HTERT RPE-1 (cell line): ENCODE results near the gene TUFM.
"Not testable (repeated sequence)": the region's sequence is repeated elsewhere in the genome, so short reads cannot be mapped to it uniquely, and the experiment has no call there.

Experiments
- in situ Hi-C: fragments of 300-500 bp; cut with MboI; formaldehyde crosslinking; loops from 4 replicates; pipeline ENCODE4 v1.14.3; 2020; ENCODE audit warnings: low sequenced_read_pairs

TUFM gene

DNA sequence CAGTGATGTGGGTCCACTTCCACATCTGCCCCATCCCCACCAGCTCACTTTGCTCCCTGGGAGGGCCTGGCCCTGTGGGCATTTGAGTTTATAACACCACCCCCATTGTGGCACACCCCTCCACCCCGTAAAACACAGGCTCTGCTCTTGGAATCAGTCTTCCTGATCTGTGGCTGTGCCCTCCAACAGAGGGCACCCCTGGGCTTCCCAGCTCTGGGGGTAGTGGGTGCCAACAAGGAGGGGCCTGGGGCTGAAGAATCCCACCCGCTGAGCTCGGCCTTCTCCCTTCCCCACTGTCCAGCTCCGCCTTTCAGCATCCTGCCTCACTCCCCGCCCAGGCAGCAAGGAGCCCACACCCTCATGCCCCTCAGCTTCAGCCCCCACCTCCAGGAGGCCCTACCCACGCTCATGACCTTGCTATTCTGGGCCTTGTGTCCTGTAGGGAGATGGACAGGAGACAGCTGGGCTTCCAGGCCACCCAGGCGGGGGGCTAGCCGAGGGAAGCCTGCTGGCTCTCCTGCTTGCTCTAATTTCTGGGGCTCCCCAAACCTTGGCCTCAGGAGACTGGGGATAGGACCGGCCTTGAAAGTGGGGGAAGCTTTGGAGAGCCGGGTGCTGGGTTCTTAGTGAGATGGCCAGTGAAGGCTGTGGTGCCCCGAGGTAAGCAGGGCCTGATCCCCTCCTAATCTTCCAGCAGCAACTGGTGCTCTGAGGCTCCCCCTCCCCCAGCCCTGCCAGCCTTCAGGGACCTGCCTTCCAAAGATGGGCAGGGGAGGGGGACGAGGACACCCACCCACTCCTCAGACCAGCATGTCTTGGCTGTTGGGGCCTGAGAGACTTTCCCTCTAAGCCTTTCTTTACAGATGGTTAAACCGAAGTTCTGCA is 29.2 kb upstream of the TUFM start:
- in situ Hi-C loops = no loop called here

DNA sequence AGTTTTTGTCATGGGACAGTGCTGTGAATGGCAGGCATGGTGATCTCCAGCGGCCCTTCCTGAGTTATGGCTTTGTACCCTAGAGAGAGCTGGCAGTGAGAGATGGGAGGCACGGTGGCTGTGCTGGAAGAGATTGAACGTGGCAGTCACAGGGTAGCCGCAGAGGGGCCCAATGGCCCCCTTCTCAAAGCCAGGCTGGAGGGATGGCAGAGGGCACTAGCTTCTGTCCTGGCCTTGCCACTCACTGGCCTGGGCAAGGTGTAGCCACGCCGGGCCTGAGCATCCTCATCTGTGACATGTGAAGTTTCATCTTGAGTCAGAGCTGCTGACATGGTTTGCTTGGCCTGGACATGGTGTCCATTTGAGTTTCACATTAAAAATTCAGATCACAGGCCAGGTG is 28.3 kb upstream of the TUFM start:
- in situ Hi-C loops = no loop called here

DNA sequence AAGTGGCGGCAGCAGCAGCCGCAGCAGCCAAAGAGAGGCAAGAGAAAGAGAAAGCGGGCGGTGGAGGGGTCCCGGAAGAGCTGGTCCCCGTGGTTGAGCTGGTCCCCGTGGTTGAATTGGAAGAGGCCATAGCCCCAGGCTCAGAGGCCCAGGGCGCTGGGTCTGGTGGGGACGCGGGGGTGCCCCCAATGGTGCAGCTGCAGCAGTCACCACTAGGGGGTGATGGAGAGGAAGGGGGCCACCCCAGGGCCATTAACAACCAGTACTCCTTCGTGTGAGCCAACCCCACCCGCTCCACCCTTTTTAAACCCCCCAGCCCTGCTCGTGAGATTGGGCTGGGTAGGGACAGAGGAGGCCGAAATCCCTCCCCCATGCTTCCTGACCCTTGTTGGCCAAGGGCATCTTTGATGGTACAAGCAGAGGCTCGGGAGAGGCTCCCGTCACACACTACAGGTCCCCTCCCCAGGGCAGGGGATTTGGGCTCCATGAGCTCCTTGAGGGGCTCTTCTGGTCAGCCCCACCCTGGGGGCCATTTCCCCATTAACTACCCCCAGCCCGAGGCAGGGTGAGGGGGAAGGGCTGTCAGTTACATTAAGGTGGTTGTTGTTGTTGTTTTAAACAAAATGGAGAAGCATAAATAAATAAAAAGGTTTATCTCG is 27.5 kb upstream of the TUFM start:
- in situ Hi-C loops = no loop called here

DNA sequence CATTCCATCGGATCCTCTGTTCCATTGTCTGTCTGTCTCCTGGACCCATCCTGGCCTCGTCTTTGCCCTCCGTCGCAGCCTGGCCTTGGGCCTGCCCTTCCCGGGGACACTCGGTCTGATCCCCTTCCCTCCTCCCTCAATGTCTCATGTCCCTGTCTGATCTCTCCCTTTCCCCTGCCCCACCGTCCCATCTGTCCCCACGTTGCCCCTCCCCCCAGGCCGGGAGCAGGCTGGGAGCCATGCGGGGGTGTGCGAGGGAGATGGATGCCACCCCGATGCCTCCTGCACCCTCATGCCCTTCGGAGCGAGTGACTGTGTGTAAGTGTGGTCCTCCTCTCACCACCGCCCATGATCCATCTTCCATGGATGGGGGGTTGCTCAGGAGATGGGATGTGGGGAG is 26.8 kb upstream of the TUFM start:
- in situ Hi-C loops = no loop called here

GRCh38 chr16:28869201-28869600 is 23.1 kb upstream of the TUFM start:
- in situ Hi-C loops = no loop called here

GRCh38 chr16:28867646-28868045 is 21.5 kb upstream of the TUFM start:
- in situ Hi-C loops = not testable (repeated sequence)

DNA sequence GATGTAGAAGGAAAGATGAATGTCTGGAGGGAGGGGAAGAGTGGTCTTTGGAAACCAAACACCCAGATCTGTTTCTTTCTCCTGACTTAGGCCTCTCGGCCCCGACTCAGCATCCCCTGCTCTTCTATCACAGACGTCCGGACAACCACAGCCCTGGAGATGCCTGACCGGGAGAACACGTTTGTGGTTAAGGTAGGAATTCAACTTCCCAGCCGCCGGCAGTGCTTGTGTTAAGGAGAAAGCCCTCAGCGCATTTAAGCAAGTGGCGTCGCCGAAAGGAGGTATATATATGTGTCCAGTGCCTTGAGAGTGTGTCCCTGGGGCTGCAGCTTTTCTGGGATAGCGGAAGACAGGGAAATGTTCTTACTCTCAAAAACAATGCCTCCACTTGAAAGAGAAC is 21.1 kb upstream of the TUFM start:
- in situ Hi-C loops = no loop called here

DNA sequence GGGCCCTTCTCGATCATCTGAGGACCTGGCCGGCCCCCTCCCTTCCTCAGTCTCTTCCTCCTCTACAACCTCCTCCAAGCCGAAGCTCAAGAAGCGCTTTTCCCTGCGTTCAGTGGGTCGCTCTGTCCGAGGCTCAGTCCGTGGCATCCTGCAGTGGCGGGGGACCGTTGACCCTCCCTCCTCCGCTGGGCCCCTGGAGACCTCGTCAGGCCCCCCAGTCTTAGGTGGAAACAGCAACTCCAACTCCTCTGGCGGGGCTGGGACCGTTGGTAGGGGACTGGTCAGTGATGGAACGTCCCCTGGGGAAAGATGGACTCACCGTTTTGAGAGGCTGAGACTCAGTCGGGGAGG is 20.3 kb upstream of the TUFM start:
- in situ Hi-C loops = no loop called here

- in situ Hi-C loops = no loop called here
Measured at GRCh38 chr16:28865722-28866453, 19.7 kb upstream of the TUFM start.

- in situ Hi-C loops = no loop called here
Measured at GRCh38 chr16:28865001-28865688, 19.0 kb upstream of the TUFM start.

DNA sequence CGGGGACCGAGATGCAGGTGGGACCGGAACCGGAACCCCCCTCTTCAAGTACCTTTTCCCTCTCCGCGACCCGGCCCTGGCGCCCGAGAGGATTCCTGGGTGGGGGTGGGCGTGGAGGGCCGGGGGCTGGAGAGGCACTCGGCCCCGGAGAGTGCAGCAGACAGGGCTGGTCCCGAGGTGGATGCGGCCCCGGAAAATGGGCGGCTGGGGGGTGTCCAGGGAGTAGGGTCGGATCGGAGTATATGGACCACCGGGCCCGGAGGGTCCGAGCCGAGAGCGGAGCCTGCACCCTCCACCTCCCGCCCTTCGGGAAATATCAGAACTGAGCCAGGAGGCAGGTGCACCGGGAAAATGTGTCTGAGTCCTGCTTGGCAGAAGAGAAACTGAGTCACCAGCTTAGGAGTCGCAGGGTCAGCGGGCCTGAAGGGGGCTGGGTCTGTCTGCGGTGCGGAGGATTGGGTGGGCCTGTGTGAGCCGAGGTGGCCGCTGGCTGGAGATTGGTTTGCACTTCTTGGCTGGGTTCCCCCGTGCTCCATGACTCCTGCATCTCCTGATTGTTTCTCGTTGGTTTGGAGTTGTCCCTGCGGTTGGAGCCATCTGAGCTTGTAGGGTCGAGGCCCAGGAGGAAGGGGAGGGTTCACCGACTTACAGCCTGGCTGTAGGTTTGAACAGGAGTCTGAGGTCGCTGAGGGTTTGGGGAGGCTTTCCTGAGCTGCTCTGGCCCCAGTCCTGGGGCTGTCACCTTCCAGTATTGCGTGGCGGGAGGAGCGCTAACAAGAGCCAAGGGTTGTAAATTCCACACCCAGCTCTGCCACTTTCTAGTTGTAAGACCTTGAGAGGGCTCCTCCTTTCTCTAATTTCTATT is 18.0 kb upstream of the TUFM start:
- in situ Hi-C loops = no loop called here

DNA sequence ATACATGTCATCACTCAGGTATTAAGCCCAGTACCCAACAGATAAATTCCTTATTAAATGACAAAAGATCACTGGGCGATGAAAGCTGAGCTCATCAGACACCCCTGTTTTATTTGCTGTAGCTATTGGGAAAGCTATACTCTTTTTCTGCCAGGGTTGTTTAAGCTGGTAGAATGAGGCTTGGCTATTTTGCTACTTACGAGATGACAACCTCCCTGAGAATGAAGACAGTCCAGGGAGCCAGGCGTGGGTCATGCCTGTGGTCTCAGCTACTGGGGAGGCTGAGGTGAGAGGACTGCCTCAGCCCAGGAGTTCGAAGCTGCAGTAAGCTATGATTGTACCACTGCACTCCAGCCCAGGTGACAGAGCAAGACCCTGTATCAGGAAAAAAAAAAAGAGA is 13.2 kb upstream of the TUFM start:
- in situ Hi-C loops = no loop called here

DNA sequence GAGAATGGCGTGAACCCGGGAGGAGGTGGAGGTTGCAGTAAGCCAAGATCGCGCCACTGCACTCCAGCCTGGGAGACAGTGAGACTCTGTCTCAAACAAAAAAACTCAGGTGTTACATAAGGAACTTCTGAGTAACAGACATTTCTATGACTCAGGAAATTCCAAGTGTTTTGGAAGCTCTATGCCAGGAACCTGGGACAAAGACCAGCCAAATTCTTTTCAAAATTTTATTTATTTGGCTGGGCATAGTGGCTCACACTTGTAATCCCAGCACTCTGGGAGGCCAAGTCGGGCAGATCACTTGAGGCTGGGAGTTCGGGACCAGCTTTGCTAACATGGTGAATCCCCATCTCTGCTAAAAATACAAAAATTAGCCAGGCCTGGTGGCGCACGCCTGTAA is 12.3 kb upstream of the TUFM start:
- in situ Hi-C loops = no loop called here

- in situ Hi-C loops = no loop called here
Measured at GRCh38 chr16:28846933-28847273, 755 bp upstream of the TUFM start.

DNA sequence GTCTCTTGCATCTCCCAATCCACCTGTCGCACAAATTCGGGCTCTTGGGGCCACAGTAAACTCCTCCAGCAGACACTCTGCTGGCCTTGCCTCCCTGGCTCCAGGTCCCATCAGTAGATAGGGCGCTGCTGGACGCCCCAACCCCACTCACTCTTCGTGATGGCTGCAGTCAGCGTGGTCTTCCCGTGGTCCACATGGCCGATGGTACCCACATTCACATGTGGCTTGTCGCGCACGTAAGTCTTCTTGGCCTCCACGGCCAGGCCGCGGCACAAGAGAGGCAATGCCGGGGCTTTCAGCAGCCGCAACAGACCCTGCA is 428 bp downstream of the TUFM start:
- in situ Hi-C loops = no loop called here

GRCh38 chr16:28845293-28845692 is 855 bp downstream of the TUFM start:
- in situ Hi-C loops = no loop called here

- in situ Hi-C loops = no loop called here
Measured at GRCh38 chr16:28844226-28844885, 1.8 kb downstream of the TUFM start.

DNA sequence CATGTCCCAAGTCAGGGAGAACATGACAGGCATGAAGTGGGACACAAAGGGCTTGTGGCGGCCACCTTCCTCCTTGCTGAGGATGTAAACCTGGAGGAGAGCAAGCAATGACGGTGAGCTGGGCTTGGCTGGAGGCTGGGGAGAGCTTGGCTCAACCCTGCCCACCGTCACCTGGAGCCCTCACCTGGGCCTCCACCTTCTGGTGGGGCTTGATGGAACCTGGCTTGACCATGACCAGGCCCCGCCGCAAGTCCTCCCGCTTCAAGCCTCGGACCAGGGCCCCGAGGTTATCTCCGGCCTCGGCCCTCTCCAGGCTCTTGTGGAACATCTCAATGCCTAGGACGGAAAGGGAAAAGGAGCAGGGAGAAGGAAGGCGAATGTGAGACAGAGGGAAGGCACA is 2.4 kb downstream of the TUFM start:
- in situ Hi-C loops = no loop called here

GRCh38 chr16:28842696-28843095 is 3.5 kb downstream of the TUFM start:
- in situ Hi-C loops = no loop called here

DNA sequence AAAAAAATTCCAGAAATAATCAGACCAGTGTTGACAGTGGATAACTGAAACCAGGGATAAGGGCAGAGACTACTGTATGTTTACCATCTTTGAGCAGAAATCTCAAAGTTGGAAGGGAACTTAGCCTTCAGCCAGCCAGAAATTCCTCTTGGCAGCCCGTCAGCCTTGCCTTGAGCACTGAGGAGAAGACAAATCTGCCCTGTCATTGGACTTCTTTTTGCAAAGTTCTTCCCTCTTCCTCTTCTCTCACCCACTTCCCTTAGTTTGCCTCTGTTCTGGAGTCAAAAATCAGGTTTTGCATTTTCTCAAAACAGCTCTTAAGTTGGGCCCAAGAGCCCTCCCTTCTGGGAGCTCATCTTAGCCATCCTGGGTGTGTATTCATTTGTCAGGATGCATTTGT is 6.2 kb downstream of the TUFM start:
- in situ Hi-C loops = no loop called here
